PC-3 (cell line): ENCODE data around the gene SORL1. TPM values are rescaled to one million over a fixed set of nuclear protein-coding genes. Genes with fewer than 3 reads are reported as not detected.

Experiments used
- ATAC-seq: fragments of 200-7000 bp; cut with Tn5 transposase; 2 replicates; pipeline ENCODE4 v1.9.1; 2020; ENCODE audit warnings: mild to moderate bottlenecking, moderate library complexity
- BruUV-seq: library from RNA; stranded (reverse); fragments of 400-500 nt; replicated peaks from 2 replicates; lab custom pipeline; 2021; lab: Mats Ljungman, UMichigan
- CTCF ChIA-PET: fragments of 300-600 bp; sonication (Branson Sonifier 250); formaldehyde crosslinking; loops from one replicate; lab custom pipeline; 2022; ENCODE audit warnings: antibody characterized with exemption; lab: Charles Lee
- POLR2A ChIA-PET: fragments of 300-600 bp; sonication (Branson Sonifier 250); formaldehyde crosslinking; loops from one replicate; lab custom pipeline; 2022; ENCODE audit warnings: antibody characterized with exemption; ENCODE audit not compliant: unreplicated experiment; lab: Charles Lee
- DNase-seq: peaks from one replicate; pipeline ENCODE4 v3.0.0-alpha.2; 2015
- H2AFZ ChIP-seq: fragments of 300-600 bp; sonication (generic); 2 replicates; pipeline ENCODE4 v1.6.0; 2016; ENCODE audit warnings: antibody characterized with exemption, low read length
- H3F3A ChIP-seq: fragments of 300-600 bp; sonication (generic); one replicate; pipeline ENCODE4 v1.6.0; 2017; ENCODE audit warnings: antibody characterized with exemption, low read length, control low read depth, mild to moderate bottlenecking; ENCODE audit not compliant: unreplicated experiment
- H3K27ac ChIP-seq: fragments of 300-600 bp; sonication (generic); 2 replicates; pipeline ENCODE4 v1.5.1; 2016; ENCODE audit warnings: mild to moderate bottlenecking, low read length
- H3K27me3 ChIP-seq: fragments of 300-600 bp; sonication (generic); 2 replicates; pipeline ENCODE4 v1.6.1; 2016; ENCODE audit warnings: low read length, mixed read lengths
- H3K36me3 ChIP-seq: fragments of 300-600 bp; sonication (generic); 2 replicates; pipeline ENCODE4 v1.6.1; 2016; ENCODE audit warnings: low read depth, mixed run types, low read length, mixed read lengths
- H3K4me1 ChIP-seq: fragments of 300-600 bp; sonication (generic); 2 replicates; pipeline ENCODE4 v1.5.1; 2016; ENCODE audit warnings: low read length; ENCODE audit not compliant: insufficient read depth
- H3K4me2 ChIP-seq: fragments of 300-600 bp; sonication (generic); 2 replicates; pipeline ENCODE4 v1.6.0; 2016; ENCODE audit warnings: low read length
- H3K4me3 ChIP-seq: fragments of 300-600 bp; sonication (generic); 2 replicates; pipeline ENCODE4 v1.5.1; 2016; ENCODE audit warnings: mild to moderate bottlenecking, low read length, mixed read lengths
- H3K79me2 ChIP-seq: fragments of 300-600 bp; sonication (generic); 2 replicates; pipeline ENCODE4 v1.6.1; 2017; ENCODE audit warnings: low read length, mixed read lengths
- H3K9ac ChIP-seq: fragments of 300-600 bp; sonication (generic); 2 replicates; pipeline ENCODE4 v1.6.0; 2016; ENCODE audit warnings: mild to moderate bottlenecking, low read length
- H3K9me2 ChIP-seq: fragments of 300-600 bp; sonication (generic); replicated peaks from 2 replicates; pipeline ENCODE4 v1.6.1; 2016; ENCODE audit warnings: mixed run types, low read length, mixed read lengths
- H3K9me3 ChIP-seq: fragments of 300-600 bp; sonication (generic); 2 replicates; pipeline ENCODE4 v1.6.1; 2016; ENCODE audit warnings: low read length, mixed read lengths
- H4K20me1 ChIP-seq: fragments of 300-600 bp; sonication (generic); 2 replicates; pipeline ENCODE4 v1.6.1; 2016; ENCODE audit warnings: low read length, mixed read lengths
- EZH2 ChIP-seq: fragments of 300-600 bp; sonication (generic); IDR thresholded peaks from one replicate; pipeline ENCODE4 v1.6.1; 2017; ENCODE audit warnings: antibody characterized with exemption, mild to moderate bottlenecking, low read length; ENCODE audit not compliant: unreplicated experiment
- EZH2phosphoT487 ChIP-seq: fragments of 300-600 bp; sonication (generic); IDR thresholded peaks from 2 replicates; pipeline ENCODE4 v1.6.1; 2018; ENCODE audit warnings: mild to moderate bottlenecking, antibody characterized with exemption, low read length, borderline replicate concordance
- intact Hi-C: fragments of 100-400 bp; cut with micrococcal nuclease; formaldehyde crosslinking; loops from 2 replicates; pipeline ENCODE4 v1.9.0; 2023
- total RNA-seq: library from RNA; depleted of rRNA; stranded (reverse); fragments of >200 nt; gene quantifications from 2 replicates; pipeline ENCODE4 v1.2.3, GENCODE V29; 2014
- TF ChIP-seq, protein P1 (sequence below): fragments of 300-600 bp; sonication (generic); conservative IDR thresholded peaks from 2 replicates; pipeline ENCODE4 v1.5.1; 2017; ENCODE audit warnings: antibody characterized with exemption, low read depth, mild to moderate bottlenecking, low read length

Gene SORL1
- total RNA-seq, 1 experiment from 2014 or later = 53.7 TPM

DNA sequence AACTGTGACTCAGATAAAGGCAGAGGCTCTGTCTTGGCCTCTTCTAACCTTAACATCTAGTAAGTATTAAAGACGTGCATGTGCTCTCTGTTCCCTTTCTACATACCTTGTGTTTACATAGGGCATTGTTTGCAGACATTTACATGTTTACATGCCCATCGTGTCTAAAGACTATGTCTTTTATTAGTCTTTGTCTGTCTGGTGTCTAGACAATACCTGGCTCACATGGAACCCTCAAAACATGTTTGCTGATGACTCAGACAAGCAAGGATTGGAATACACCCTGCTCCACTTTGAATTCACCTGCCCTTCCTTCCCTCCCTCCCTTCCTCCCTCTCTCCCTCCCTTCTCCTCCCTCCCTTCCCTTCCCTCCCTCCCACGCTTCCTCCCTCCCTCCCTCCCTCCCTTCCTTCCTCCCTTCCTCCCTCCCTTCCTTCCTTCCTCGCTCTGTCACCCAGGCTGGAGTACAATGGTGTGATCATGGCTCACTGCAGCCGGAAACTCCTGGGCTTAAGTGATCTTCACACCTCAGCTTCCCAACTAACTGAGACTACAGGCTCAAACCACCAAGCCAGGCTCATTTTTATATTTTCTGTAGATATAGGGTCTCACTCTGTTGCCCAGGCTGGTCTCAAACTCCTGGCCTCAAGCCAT, 24.4 kb downstream of the SORL1 start:
- Histone ChIP-seq H3K4me3 (no peak overlapping the region), H3K79me2 (no peaks in the 10 kb centered on the region), H3K4me1 (peaks cover 52% of the 10 kb centered on the region), H4K20me1 (no peaks in the 10 kb centered on the region), H2AFZ (no peak overlapping the region), H3K27ac (peak overlapping the region; percentile 74), H3K36me3 (no peaks in the 10 kb centered on the region), H3K9me2 (no peaks in the 10 kb centered on the region), H3K9ac (no peak overlapping the region; the same call in 1 of the 2 replicates), H3K27me3 (no peaks in the 10 kb centered on the region), H3K9me3 (no peaks in the 10 kb centered on the region), H3F3A (no peaks in the 10 kb centered on the region), H3K4me2 (peak overlapping the region; percentile 42)
- ATAC-seq = peak; percentile 88
- no TSS peak for BruUV-seq
- intact Hi-C loops = loop anchor here (1.0 kb wide), 2 partner anchors 10 to 25 kb away; no protein-coding TSS in a partner anchor
- POLR2A ChIA-PET = no interaction called here
- CTCF ChIA-PET = no interaction called here
- TF ChIP-seq EZH2phosphoT487 (no peak), EZH2 (no peak)
- TF ChIP-seq, protein P1, sequence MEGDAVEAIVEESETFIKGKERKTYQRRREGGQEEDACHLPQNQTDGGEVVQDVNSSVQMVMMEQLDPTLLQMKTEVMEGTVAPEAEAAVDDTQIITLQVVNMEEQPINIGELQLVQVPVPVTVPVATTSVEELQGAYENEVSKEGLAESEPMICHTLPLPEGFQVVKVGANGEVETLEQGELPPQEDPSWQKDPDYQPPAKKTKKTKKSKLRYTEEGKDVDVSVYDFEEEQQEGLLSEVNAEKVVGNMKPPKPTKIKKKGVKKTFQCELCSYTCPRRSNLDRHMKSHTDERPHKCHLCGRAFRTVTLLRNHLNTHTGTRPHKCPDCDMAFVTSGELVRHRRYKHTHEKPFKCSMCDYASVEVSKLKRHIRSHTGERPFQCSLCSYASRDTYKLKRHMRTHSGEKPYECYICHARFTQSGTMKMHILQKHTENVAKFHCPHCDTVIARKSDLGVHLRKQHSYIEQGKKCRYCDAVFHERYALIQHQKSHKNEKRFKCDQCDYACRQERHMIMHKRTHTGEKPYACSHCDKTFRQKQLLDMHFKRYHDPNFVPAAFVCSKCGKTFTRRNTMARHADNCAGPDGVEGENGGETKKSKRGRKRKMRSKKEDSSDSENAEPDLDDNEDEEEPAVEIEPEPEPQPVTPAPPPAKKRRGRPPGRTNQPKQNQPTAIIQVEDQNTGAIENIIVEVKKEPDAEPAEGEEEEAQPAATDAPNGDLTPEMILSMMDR = no peak
- peak; percentile 96 for DNase-seq

DNA sequence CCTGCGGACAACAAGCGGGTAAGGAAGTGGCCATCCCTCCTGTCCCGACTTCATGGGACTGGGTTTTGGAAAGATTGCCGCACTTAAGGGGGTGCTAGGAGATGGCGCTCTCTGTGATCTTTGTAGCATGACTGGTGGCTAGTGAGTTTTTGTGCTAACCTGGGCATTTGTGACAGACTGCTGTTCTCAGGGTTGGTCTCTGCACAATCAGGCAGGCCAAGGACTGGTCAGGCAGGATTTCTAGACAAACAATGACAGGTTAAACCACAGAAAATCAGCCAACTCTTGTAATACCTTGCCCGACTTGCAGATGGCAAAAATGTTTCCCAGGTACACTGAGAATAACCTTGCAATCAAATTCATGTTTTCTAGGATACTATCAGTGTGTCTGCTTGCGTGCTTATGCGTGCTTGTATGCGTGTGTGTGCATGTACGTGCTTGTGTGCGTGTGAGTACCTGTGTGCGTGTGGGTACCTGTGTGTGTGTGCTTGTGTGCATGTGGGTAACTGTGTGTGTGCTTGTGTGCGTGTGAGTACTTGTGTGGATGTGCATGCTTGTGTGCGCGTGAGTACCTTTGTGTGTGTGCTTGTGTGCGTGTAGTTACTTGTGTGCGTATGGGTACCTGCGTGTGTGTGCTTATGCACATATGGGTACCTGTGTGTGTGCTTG, 26.2 kb downstream of the SORL1 start:
- Histone ChIP-seq H3K4me2 (peak overlapping the region; percentile 76), H3K79me2 (no peaks in the 10 kb centered on the region), H3K9me2 (no peaks in the 10 kb centered on the region), H3K9ac (0 out of 2 replicates have a peak overlapping the region, but pooled peaks have one; percentile 6), H2AFZ (no peak overlapping the region), H4K20me1 (no peaks in the 10 kb centered on the region), H3K9me3 (no peaks in the 10 kb centered on the region), H3K27me3 (no peaks in the 10 kb centered on the region), H3K4me3 (peak overlapping the region; percentile 29; the same call in 1 of the 2 replicates), H3K36me3 (no peaks in the 10 kb centered on the region), H3F3A (no peaks in the 10 kb centered on the region), H3K4me1 (peaks cover 47% of the 10 kb centered on the region), H3K27ac (peak overlapping the region; percentile 74)
- peak; percentile 51 for ATAC-seq
- no TSS peak for BruUV-seq
- TF ChIP-seq, protein P1 = no peak; the same call in 1 of the 2 replicates
- TF ChIP-seq EZH2phosphoT487 = no peak
- no peak for TF ChIP-seq EZH2
- CTCF ChIA-PET = no interaction called here
- POLR2A ChIA-PET = no interaction called here
- peak; percentile 94 for DNase-seq
- intact Hi-C loops = no loop called here
